ENCODE data around the gene GRAMD1A.
A peak's percentile ranks its signal among the peaks of the same experiment; 100 is the strongest.
"Not testable (repeated sequence)": the region's sequence is repeated elsewhere in the genome, so short reads cannot be mapped to it uniquely, and the experiment has no call there.

Gene GRAMD1A

GRCh38 chr19:34997071-34997617 is 3.0 kb upstream of the GRAMD1A start:
- TF ChIP-seq ESRRG (CRISPR knock-in tag; IDR thresholded peaks at IDR 0.05) (no peak), BACH2 (CRISPR knock-in tag; IDR thresholded peaks at IDR 0.05; ENCODE audit: borderline replicate concordance) (no peak), ZNF565 (CRISPR knock-in tag; conservative IDR thresholded peaks at IDR 0.05; ENCODE audit: low read depth) (no peak), TOX (CRISPR knock-in tag; IDR thresholded peaks at IDR 0.05; ENCODE audit: borderline replicate concordance) (no peak), RARB (CRISPR knock-in tag; IDR thresholded peaks at IDR 0.05) (no peak), ZFP30 (CRISPR knock-in tag; IDR thresholded peaks at IDR 0.05) (no peak), SNAI2 (CRISPR knock-in tag; IDR thresholded peaks at IDR 0.05) (no peak)
- TF ChIP-seq, protein P1, sequence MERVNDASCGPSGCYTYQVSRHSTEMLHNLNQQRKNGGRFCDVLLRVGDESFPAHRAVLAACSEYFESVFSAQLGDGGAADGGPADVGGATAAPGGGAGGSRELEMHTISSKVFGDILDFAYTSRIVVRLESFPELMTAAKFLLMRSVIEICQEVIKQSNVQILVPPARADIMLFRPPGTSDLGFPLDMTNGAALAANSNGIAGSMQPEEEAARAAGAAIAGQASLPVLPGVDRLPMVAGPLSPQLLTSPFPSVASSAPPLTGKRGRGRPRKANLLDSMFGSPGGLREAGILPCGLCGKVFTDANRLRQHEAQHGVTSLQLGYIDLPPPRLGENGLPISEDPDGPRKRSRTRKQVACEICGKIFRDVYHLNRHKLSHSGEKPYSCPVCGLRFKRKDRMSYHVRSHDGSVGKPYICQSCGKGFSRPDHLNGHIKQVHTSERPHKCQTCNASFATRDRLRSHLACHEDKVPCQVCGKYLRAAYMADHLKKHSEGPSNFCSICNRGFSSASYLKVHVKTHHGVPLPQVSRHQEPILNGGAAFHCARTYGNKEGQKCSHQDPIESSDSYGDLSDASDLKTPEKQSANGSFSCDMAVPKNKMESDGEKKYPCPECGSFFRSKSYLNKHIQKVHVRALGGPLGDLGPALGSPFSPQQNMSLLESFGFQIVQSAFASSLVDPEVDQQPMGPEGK (CRISPR knock-in tag; IDR thresholded peaks at IDR 0.05; ENCODE audit: borderline replicate concordance) = no peak
- TF ChIP-seq, protein P2, sequence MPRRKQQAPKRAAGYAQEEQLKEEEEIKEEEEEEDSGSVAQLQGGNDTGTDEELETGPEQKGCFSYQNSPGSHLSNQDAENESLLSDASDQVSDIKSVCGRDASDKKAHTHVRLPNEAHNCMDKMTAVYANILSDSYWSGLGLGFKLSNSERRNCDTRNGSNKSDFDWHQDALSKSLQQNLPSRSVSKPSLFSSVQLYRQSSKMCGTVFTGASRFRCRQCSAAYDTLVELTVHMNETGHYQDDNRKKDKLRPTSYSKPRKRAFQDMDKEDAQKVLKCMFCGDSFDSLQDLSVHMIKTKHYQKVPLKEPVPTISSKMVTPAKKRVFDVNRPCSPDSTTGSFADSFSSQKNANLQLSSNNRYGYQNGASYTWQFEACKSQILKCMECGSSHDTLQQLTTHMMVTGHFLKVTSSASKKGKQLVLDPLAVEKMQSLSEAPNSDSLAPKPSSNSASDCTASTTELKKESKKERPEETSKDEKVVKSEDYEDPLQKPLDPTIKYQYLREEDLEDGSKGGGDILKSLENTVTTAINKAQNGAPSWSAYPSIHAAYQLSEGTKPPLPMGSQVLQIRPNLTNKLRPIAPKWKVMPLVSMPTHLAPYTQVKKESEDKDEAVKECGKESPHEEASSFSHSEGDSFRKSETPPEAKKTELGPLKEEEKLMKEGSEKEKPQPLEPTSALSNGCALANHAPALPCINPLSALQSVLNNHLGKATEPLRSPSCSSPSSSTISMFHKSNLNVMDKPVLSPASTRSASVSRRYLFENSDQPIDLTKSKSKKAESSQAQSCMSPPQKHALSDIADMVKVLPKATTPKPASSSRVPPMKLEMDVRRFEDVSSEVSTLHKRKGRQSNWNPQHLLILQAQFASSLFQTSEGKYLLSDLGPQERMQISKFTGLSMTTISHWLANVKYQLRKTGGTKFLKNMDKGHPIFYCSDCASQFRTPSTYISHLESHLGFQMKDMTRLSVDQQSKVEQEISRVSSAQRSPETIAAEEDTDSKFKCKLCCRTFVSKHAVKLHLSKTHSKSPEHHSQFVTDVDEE (CRISPR knock-in tag; IDR thresholded peaks at IDR 0.05) = no peak
- TF ChIP-seq, protein P3, sequence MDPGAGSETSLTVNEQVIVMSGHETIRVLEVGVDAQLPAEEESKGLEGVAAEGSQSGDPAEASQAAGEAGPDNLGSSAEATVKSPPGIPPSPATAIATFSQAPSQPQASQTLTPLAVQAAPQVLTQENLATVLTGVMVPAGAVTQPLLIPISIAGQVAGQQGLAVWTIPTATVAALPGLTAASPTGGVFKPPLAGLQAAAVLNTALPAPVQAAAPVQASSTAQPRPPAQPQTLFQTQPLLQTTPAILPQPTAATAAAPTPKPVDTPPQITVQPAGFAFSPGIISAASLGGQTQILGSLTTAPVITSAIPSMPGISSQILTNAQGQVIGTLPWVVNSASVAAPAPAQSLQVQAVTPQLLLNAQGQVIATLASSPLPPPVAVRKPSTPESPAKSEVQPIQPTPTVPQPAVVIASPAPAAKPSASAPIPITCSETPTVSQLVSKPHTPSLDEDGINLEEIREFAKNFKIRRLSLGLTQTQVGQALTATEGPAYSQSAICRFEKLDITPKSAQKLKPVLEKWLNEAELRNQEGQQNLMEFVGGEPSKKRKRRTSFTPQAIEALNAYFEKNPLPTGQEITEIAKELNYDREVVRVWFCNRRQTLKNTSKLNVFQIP (CRISPR knock-in tag; IDR thresholded peaks at IDR 0.05; ENCODE audit: borderline replicate concordance, low read depth) = no peak
- ATAC-seq = no peak

DNA sequence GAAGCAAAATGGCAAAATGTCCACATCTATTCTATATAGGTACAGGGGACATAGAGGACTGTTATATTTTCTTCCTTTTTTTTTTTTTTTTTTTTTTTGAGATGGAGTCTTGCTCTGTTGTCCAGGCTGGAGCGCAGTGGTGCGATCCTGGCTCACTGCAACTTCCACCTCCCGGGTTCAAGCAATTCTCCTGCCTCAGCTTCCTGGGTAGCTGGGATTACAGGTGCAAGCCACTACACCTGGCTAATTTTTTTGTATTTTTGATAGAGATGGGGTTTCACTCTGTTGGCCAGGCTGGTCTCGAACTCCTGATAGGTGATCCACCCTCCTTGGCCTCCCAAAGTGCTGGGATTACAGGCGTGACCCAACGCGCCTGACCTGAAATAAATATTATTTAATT is 1.9 kb upstream of the GRAMD1A start:
- not testable (repeated sequence) for ATAC-seq

- no peak for TF ChIP-seq ESRRG (CRISPR knock-in tag; IDR thresholded peaks at IDR 0.05)
- no peak for TF ChIP-seq ZNF565 (CRISPR knock-in tag; conservative IDR thresholded peaks at IDR 0.05; ENCODE audit: low read depth)
- ATAC-seq = peak; percentile 10; the same call in 2 of the 3 replicates
These were observed 1.2 kb upstream of the GRAMD1A start for GRCh38 chr19:34998777-34999497.

DNA sequence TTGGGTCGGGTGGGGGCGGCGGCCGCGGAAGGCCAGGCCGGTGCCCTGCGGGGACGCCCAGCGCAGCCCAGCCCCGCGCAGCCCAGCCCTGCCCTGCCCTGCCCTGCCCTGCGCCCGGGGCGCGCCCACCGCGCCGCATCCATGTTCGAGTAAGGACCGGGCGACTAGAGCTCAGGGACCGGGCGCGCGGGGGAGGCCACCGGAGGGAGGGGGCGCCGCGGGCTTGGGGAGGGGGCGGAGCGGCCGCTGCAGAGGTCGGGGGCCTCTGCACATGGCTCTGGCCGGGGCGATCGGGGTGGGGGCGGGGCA is 169 bp downstream of the GRAMD1A start:
- TF ChIP-seq RARB (CRISPR knock-in tag; IDR thresholded peaks at IDR 0.05) (no peak), ZFP30 (CRISPR knock-in tag; IDR thresholded peaks at IDR 0.05) (no peak), ZFP3 (CRISPR knock-in tag; IDR thresholded peaks at IDR 0.05) (no peak), ZNF8 (CRISPR knock-in tag; IDR thresholded peaks at IDR 0.05) (no peak), ISL1 (CRISPR knock-in tag; IDR thresholded peaks at IDR 0.05) (no peak), CSRNP3 (CRISPR knock-in tag; IDR thresholded peaks at IDR 0.05) (no peak), ESRRG (CRISPR knock-in tag; IDR thresholded peaks at IDR 0.05) (no peak), ZNF565 (CRISPR knock-in tag; conservative IDR thresholded peaks at IDR 0.05; ENCODE audit: low read depth) (no peak), PPARA (CRISPR knock-in tag; IDR thresholded peaks at IDR 0.05; ENCODE audit: borderline replicate concordance) (no peak), TCF4 (CRISPR knock-in tag; IDR thresholded peaks at IDR 0.05; ENCODE audit: borderline replicate concordance) (no peak), ZNF70 (CRISPR knock-in tag; IDR thresholded peaks at IDR 0.05) (no peak), BACH2 (CRISPR knock-in tag; IDR thresholded peaks at IDR 0.05; ENCODE audit: borderline replicate concordance) (no peak), CSDC2 (CRISPR knock-in tag; IDR thresholded peaks at IDR 0.05) (no peak)
- TF ChIP-seq, protein P2 (CRISPR knock-in tag; IDR thresholded peaks at IDR 0.05) = no peak
- TF ChIP-seq, protein P1 (CRISPR knock-in tag; IDR thresholded peaks at IDR 0.05; ENCODE audit: borderline replicate concordance) = no peak
- ATAC-seq = no peak
